Adrenal gland (tissue), 5 donors: Measurements from ENCODE around the gene CMIP.

Experiments
- CTCF ChIP-seq, 6 experiments: fragments of 450-650 bp in 4 of 6; fragments of 200-600 bp in 2 of 6; sonication (generic) in 1 of 6; IDR thresholded peaks; 1 replicate in 5 of 6; 2 replicates in 1 of 6; pipeline versions ENCODE4 v1.5.1 to v1.8.0; 2016 to 2021; ENCODE audit warnings: antibody characterized with exemption in 6 of 6, mild to moderate bottlenecking in 2 of 6, moderate library complexity in 1 of 6
- POLR2A ChIP-seq, 2 donors: fragments of 450-650 bp; IDR thresholded peaks; one replicate each; pipeline ENCODE4 v1.6.1; 2017; ENCODE audit warnings: antibody characterized with exemption in 2 of 2, mild to moderate bottlenecking in 2 of 2, moderate library complexity in 1 of 2
- donor health status: DM: no; HTN: no; CAD: no.

GRCh38 chr16:81571175-81571574, 126.6 kb downstream of the CMIP start:
- no peak for TF ChIP-seq POLR2A (IDR thresholded peaks at IDR 0.05)
- TF ChIP-seq CTCF (IDR thresholded peaks at IDR 0.05) = no peak
